Activated CD4-positive, alpha-beta T cell treated with anti-CD3 and anti-CD28 coated beads for 1 hour (primary cell): ENCODE data around the gene CYP1A2.
"Not testable (repeated sequence)": the region's sequence is repeated elsewhere in the genome, so short reads cannot be mapped to it uniquely, and the experiment has no call there.

ENCODE experiments used
- DNase-seq: peaks from one replicate; pipeline ENCODE4 v3.0.0-alpha.2; 2020

The CYP1A2 gene

DNA sequence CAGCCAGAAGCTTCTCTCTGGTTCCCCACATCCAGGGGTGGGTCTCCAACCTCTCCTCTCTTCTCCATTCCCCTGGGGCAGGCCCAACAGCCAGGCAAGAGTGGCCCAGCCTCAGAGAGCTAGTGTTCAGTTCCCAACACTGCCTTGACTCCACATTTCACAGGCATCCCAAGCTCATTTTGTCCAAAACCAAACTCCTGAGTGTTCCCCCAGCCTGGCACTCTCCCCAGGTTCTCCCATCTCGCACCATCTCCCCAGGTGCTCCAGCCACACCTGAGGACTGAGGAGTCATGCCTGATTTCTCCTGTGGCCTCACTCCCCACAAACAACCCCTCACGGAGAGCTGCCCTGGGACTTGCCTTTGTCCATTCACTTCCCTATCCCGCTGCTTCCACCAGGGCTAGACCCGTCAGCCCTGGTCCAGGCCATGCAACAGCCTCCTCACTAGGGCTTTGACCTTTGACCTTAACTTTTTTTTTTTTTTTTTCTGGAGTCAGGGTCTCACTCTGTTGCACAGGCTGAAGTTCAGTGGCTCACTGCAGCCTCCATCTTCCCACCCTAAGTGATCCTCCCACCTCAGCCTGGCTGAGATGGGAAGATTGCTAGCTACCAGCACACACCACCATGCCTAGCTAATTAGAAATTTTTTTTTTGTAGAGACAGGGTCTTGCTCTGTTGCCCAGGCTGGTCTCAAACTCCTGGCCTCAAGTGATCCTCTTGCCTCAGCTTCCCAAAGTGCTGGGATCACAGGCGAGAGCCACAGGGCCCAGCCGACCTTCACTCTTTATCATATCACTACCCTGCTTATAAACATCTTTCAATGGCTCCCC, 29.3 kb downstream of the CYP1A2 start:
- DNase-seq = no peak

DNA sequence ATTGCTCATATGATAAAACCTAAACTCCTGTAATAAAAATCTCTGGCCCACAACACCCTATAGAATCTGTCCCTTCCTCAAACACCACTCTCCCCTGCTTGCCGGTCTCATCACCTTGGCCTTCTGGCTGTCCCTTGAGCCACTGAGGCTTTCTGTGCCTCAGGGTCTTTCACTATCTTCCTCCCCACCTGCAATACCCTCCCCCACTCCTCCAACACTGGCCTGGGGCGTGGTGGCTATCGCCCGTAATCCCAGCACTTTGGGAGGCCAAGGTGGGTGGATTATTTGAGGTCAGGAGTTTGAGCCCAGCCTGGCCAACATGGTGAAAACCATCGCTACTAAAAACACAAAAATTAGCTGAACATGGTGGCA, 29.9 kb downstream of the CYP1A2 start:
- no peak for DNase-seq

DNA sequence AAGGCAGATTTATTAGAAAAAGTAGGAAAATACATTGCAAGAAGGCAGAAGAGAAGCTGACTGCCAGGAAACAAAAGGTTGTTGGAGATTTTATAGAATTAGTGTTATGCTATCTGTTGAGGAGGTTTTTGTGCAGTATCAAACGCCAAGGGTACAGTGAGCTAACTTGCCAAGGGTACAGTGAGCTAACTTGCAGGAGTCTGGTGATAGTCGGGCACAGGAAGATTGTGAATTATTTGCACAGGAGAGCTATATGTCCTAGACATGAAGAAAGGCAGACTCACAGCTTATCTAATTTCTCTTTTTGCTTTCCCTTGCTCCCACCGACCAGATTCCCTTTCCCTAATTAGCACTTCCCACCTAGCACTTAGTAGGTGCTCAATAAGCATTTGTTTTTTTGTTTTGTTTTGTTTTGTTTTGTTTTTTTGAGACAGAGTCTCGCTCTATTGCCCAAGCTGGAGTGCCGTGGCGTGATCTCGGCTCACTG, 30.6 kb downstream of the CYP1A2 start:
- DNase-seq = no peak

DNA sequence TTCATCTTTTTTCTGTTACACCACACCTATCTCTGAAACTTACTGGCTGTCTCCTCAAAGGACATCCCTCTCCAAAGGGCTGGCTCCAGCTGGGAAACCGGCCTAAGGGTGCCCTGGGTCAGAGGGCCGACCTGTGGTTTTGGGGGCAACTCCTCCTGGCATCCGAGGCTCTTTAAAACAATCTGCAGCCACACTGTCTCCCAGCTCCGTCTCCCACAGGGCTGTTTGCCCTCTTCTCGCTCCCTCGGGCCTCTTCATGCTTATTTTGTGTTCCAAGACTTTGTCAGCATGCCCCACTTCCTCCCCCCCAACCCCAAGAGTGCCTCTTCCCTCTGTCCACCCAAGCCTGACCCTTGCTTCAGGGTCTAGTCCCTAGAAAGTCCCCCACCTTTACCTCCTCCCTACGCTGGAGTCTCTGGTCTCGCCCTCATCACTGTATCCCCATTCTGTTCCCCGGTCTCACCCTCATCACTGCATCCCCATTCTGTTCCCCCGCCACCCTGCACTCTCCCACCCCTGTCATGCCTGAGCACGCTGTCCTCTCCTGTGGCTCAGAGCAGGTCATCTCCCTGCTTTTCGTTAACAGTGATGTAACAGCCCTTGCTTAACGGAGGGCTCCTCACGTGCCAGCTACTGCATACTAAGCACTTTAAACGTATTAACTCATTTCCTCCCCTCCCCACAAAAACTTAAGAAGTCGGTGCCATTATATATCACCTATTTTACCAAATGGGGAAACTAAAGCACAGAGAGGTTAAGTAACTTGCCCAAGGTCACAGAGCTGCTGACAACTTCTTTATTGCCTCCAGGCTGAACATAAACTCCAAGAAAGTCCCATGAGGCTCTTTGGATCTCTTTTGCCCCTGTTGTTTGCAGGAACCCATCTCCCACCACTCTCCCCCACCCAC, 32.1 kb downstream of the CYP1A2 start:
- DNase-seq = no peak

DNA sequence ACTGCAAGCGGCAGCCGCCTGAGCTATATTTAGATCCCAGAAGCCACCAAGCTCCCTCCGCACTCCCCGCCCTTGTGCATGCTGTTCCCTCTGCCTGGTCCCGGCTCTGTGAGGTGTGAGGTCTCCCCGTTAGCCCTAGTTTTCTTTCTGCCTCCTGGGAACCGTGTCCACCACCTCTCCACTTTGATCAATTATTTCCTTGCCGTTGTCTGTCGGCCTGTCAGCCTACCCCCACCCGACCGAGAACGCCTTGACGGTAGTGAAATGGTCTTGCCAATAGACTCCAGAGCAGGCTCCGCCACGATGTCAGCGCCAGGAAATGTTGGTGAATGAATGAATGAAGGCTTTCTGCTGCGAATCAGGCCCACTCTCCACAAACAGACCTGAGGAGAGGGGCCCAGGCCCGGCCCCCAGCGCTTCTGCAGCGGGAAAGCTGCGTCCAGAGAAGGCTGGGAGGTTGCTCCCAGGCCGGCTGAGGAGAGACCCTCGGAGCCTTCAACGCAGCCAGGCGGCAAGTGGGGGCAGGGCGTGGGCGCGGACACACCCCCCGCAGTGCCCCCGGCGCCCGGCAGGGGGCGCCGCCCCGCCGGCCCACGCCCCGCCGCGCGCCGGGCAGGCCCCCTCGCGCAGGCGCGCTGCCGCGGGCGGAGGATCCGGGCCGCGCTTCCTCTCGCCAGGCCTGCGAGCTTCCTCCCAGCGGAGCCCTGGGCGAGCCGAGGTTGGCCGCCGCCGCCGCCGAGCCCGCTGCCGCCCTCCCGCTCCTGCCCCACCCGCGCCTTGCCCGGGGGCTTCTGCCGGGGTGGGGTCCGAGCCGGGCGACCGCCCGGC, 33.0 kb downstream of the CYP1A2 start, which contains the start of gene CSK:
Gene CSK, plus strand, starts transcription at position 650 of the 828 bp plus-strand sequence. CDS start 16,218 bp downstream, outside the sequence.
- peak; percentile 69 for DNase-seq

DNA sequence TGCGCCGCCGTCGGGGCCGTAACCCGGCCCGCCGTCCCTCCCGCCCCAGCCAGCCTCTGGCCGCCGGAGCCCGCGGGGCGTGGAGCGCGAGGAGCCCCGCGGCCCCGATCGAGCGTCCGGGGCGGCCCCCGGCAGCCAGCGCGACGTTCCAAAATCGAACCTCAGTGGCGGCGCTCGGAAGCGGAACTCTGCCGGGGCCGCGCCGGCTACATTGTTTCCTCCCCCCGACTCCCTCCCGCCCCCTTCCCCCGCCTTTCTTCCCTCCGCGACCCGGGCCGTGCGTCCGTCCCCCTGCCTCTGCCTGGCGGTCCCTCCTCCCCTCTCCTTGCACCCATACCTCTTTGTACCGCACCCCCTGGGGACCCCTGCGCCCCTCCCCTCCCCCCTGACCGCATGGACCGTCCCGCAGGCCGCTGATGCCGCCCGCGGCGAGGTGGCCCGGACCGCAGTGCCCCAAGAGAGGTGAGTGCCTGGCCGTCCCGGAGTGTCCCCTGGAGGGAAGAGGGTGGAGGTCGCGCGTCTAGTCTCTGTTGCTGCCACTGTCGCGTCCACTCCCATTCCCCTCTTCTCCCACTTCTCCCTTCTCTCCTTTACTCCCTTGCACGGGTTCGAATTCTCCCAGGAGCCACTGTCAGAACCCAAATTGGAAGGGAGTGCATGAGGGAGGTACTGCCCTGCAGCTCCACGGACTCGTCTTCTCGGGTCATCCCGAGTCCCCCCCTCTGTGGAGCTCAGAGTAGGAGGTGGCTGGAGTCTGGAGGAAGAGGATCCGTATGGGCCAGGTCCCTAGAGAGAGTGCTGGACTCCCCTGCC, 33.8 kb downstream of the CYP1A2 start:
- DNase-seq = peak; percentile 42

DNA sequence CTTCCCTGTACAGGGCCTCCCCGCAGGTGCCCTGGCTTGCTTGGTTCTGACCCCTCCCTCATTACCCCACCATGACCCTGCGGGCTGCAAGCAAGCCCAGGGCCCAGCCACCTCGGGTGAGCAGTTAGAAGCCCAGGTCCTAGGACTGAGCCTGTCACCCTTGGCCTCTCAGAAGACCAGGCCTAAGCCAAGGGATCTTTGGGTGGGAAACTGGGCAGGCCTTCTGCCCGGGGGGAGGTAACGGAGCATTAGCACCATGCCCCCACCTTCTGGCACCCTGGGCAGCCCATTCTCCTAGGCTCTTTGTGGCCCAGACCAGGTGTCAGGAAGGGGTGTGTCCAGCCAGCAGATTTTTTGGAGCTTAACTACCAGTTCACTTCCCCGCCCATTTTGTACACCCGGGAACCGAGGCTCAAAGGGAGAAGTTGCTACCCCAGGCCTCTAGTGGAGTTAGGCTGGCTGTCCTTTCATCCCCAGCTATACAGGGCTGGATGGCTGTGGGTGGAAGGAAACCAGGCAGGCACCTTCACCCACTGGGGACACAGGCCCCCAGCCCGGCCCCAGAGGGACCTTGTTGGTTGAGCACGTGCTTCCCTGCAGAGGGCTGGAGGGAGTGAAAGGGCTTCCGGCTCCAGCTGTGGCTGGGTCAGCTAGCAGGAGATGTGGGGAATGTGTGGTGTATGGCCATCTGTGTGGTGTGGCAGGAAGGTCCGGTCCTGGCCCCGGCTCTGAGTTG, 34.6 kb downstream of the CYP1A2 start:
- DNase-seq = no peak

DNA sequence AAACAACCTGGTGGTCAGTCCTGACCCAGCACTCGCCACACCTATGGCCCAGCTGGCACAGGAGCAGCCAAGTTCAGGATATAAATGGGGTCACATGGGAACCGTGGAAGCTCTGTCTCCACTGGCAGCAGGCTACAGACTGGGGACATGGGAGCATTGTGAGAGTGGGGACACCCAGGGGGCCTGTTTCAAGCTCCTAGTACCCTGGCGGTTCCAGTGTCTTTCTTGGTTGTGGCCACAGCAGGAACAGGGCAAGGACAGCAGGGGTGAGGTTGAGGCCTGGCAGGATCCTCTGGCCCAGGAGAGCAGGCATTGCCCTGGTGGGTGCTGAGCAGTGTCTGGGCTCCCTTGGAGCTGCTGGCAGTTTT, 35.1 kb downstream of the CYP1A2 start:
- no peak for DNase-seq

DNA sequence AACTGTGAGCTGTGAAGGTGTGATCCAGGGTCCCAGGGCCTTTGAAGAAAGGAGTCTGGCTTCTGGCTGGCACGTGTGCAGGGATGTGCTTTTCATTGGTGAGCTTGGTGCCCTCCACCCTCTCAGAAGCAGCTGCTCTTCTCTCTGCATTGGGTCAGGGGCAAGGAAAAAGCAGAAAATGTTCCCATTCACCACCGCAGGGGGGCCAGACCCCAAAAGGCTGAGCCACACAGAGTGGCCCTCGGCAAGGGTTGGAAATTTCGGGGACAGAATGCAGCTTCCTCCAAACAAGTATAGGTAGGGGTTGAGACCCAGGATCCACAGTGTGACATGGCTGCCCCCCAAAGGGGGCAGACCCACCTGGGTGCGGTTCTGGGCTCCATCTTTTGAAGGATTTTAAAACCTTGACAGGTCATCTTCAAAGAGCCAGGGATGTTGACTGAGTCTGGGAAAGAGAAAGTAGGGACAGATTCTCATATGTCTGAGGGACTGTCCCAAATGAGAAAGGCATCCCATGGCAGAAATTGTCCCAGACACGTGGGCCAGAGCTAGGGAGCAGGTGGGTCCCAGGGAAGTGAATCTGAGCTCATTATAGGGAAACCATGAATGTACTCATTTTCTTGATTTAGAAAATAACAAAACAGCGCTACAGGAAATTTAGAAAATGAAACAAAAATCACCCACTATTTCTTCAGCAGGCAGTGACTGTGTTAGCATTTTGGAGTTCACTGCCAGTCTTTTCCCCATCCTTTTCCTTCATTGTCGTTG, 36.0 kb downstream of the CYP1A2 start:
- DNase-seq = no peak

DNA sequence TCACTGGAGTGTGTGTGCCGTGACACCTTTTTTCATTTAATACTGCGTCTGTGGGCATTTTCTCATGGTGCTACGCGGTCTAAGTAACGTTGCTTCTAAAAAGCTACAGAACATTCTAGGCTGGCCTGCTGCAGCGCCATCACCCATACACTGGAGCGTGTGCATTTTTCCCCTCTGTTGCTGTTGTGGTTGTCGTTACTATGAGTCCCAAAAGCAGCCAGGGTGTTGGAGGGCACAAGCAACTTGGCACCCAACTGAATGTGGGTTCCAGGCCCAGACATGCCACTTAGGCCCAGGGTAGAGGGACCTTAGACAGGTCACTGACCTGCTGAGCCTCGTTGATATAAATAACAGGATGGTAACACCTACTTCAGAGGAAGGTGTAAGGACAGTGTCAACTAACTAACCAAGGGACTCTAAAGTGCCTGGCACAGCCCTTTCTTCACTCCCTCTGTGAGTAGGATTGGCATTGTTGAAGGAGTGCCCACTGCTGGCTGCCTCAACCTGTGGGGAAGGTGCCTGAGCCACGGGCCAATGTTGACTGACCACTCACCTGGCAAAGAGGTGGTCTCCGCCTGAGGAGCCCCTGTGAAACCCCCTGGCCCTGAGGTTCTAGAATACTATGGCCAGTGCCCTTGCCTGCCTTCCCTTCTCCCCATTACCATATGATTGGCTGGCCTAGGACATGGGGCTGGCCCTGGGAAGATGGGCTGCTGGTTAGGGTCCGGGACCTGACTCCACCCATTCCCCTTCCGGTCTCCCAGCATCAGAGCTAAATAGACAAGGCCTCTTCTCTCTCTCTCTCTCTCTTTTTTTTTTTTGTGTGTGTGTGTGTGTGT, 36.8 kb downstream of the CYP1A2 start:
- no peak for DNase-seq

DNA sequence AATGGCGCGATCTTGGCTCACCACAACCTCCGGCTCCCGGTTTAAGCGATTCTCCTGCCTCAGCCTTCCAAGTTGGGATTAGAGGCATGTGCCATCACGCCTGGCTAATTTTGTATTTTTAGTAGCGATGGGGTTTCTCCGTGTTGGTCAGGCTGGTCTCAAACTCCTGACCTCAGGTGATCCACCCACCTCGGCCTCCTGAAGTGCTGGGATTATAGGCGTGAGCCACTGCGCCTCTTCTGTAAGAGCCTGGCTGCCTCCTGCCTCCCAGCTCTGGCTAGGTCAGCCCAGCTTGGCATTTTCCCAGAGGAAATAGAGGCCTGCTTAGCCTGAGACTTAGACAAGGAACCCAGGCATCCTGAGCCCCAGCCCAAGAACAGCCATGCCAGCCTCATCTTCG, 37.4 kb downstream of the CYP1A2 start:
- DNase-seq = not testable (repeated sequence)

DNA sequence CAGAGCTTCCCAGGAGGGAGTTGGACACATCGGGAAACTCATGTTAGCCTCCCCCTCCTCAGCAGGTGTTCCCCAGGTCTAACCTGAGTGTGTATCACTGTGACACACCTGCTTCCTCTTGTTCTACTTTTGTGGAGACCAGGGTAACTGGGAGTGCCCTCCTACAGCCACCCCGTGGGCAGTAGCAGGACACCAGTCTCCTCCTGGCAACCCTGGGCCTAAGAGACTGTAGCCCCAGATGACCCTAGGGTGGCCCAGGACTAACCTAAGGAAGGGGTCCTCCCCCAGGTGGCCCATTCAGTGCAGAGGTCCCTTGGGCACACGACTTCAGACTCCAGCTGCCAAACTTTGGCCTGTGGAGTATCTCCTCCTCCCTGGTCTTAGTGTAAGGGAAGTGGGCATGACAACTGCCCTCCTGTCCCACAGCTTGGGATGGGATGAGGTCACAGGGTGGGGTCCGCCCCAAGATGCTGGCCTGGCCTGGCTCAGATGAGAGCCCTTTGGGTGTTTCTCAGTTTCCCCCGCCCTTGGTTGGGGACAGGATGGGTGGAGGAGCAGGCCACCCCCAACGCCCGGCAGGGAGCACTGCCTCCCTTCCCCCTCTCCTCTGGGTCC, 38.0 kb downstream of the CYP1A2 start:
- DNase-seq = no peak

DNA sequence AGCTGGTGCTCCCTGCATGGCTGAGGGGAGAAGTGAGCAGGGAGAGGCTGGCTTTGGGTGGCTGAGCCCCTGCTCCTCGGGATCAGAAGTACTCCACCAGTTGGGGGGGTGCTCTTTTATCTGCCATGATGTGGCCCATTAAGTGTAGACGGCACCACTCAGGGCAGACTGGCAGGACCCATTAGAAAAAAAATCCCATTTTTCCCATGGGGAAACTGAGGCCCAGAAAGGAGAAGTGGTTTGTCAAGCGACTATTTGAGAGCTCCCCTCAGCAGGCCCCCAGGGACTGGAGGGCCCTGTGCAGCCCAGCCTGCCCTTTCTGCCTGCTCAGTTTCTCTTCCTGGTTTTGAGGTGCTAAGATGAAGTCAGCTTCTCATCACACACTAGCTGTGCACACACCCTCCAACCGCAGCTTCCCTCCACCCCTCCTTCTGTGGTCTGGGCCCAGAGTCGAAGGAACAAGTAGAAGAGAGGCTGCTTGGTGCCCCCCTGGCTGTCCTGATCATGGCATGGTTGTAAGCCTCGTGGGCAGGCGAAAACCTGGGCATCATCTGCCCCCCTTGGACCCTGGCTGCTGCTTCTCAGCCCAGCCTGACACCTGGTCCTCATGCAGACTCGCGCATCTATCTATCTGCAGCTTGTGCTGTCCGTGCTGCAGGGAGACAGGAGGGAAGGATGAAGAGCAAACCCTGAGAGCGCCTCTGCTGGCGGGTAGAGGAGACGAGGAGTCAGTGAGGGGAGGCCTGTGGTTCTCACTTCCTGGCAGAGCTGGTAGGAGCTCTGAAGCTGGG, 38.8 kb downstream of the CYP1A2 start:
- DNase-seq = peak; percentile 76

DNA sequence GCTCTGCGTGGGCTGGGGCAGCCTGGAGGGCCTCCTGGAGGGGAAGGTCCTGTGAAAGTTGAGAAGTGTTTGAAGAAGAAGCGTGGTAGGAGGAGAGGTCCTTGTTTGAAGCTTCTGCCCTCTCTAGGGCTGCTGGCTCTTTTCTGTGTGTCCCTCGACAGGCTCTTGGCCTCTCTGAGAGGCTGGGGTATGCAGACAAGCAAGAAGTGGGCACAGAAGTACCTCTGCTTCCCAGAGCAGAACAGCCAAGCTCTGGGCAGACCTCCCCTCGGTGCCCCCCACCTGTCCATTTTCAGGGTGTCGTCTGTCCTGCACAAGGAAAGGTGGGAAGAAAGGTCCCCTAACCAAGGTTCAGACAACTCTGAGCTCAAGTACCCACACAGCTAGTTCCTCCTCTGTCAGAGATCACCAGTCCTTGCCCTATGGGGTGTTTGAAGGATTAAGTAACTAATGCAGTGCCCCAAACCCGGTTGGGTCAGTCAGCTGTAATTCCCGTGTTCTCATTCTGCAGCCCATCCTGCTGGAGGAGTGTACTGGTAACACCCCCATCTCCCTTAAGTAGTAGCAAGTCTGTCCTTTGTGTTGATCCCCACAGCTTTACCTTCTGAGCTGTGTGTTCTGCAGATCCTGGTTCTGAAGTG, 39.5 kb downstream of the CYP1A2 start:
- DNase-seq = no peak

DNA sequence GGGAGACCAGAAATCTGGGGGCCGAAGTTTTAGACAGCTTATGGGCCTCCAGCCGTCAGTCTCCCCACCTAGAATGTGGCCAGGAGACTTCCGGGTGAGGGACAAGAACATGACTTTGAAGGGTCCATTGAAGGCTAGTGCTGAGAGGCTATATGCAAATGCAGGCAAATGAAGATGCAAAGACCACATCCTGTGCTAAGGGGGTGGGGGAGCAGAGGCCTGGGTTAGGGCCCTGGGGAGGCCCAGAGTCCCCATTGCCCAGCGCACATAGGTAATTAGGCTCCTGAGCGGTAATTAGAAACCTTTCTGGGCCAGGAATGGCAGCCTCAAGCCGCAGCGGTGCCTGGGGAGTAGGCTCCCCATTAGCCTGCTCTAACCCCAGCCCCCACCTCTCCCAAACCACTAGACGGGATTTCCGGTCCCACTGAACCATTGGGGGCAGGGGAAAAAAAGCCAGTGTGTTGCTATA, 40.1 kb downstream of the CYP1A2 start:
- DNase-seq = no peak

DNA sequence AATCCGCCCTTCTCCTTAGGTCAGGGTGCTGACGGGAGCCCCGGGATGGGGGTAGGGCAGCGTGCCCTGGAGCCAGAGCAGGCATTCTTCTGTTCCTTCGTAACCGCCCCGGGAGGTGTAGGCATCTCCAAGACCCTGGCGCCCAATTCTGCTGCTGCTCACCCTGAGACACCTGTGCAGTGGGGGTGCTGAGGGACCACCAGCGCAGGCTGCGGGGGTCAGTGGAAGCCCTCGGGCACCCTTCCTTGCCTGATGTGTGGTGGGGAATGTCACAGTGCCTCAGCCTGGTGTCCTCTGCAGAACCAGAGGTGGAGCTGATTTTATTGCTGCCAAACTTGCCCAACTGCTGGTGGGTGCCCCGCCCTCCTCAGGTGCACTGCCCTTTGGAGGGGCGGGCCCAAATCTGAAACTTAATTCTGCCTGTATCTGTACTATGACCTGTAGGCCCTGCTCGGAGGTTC, 40.6 kb downstream of the CYP1A2 start:
- no peak for DNase-seq

DNA sequence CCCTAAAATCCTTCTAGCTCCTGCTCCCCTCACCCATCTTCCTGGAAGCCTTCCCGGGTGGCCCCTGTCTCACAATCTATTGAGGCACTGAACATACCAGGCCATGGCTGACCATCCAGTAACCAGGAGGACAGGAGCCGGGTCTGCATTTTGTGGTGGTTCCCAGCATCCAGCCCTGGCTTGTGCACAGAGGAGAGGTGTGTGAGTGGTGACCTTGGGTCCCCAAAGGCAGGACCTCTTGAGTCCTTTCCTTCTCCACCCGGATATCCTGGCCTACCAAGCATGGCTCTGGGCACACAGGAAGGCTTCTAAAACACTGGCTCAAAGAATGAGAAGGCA, 41.1 kb downstream of the CYP1A2 start:
- no peak for DNase-seq
